Naive B cell (primary cell): ENCODE data around the gene SULF2. TPM values are rescaled to one million over a fixed set of nuclear protein-coding genes. Genes with fewer than 3 reads are reported as not detected.

Experiments used
- ATAC-seq, 2 donors: fragments of 150-1000 bp; cut with Tn5 transposase; 2 replicates each; pipeline ENCODE4 v1.10.0; 2021; ENCODE audit warnings: low read depth in 2 of 2, mild to moderate bottlenecking in 2 of 2, moderate library complexity in 2 of 2
- DNase-seq: peaks from one replicate; pipeline ENCODE4 v3.0.0; 2022
- H3K27ac Mint-ChIP-seq, 6 donors: one replicate each; pipeline ENCODE4 v1.8.0; 2020 to 2022; ENCODE audit warnings: mild to moderate bottlenecking in 6 of 6, mixed read lengths in 6 of 6, moderate library complexity in 5 of 6, inconsistent platforms in 2 of 6
- H3K27me3 Mint-ChIP-seq, 3 donors: one replicate each; pipeline ENCODE4 v1.8.0; 2021 to 2022; ENCODE audit warnings: mixed read lengths in 3 of 3, mild to moderate bottlenecking in 1 of 3
- H3K36me3 Mint-ChIP-seq, 2 donors: one replicate each; pipeline ENCODE4 v1.8.0; 2020 to 2022; ENCODE audit warnings: mixed read lengths in 2 of 2, inconsistent platforms in 1 of 2, mild to moderate bottlenecking in 1 of 2
- H3K4me1 Mint-ChIP-seq, 3 donors: one replicate each; pipeline ENCODE4 v1.8.0; 2020 to 2022; ENCODE audit warnings: mixed read lengths in 3 of 3, inconsistent platforms in 1 of 3, mild to moderate bottlenecking in 1 of 3, moderate library complexity in 1 of 3
- H3K4me3 Mint-ChIP-seq, 8 donors: one replicate each; pipeline ENCODE4 v1.8.0; 2020 to 2022; ENCODE audit warnings: mild to moderate bottlenecking in 8 of 8, mixed read lengths in 8 of 8, moderate library complexity in 8 of 8, inconsistent platforms in 2 of 8
- H3K9me3 Mint-ChIP-seq, 7 donors: one replicate each; pipeline ENCODE4 v1.8.0; 2020 to 2022; ENCODE audit warnings: mixed read lengths in 7 of 7, mild to moderate bottlenecking in 5 of 7, inconsistent platforms in 2 of 7, moderate library complexity in 1 of 7
- polyA plus RNA-seq, 6 donors: library from polyadenylated mRNA; unstranded; fragments of 300-500 nt; fragmentation: Illumina TruSeq; gene quantifications; one replicate each; pipeline ENCODE4 v1.2.3, GENCODE V29; 2021; ENCODE audit warnings: low read depth in 6 of 6

SULF2 gene
- polyA plus RNA-seq, 6 donors from 2014 or later = 1.2 to 3.2 (median 2.6) TPM; not detected in 1

- Mint-ChIP-seq H3K27ac (peak overlapping the region; percentile 97 to 99 (median 99)), H3K9me3 (no peaks in the 10 kb centered on the region), H3K4me1 (peaks cover 37 to 62% (median 55%) of the 10 kb centered on the region in 3 donors), H3K36me3 (no peaks in the 10 kb centered on the region), H3K27me3 (no peaks in the 10 kb centered on the region), H3K4me3 (peak overlapping the region; percentile 78 to 98 (median 92))
- no peak for ATAC-seq
- no peak for DNase-seq
Measured at GRCh38 chr20:47727909-47728361, 57.3 kb downstream of the SULF2 start.

GRCh38 chr20:47727170-47727880, 58.0 kb downstream of the SULF2 start:
- peak overlapping the region; percentile 78 to 98 (median 92) for H3K4me3 Mint-ChIP-seq
- ATAC-seq (peak; percentile 93 to 94), DNase-seq (peak; percentile 96)
- peak overlapping the region; percentile 97 to 99 (median 99) for H3K27ac Mint-ChIP-seq
- H3K36me3 Mint-ChIP-seq = no peaks in the 10 kb centered on the region
- H3K4me1 Mint-ChIP-seq = peaks cover 37 to 64% (median 57%) of the 10 kb centered on the region in 3 donors
- no peaks in the 10 kb centered on the region for H3K9me3 Mint-ChIP-seq
- H3K27me3 Mint-ChIP-seq = no peaks in the 10 kb centered on the region

- Mint-ChIP-seq H3K4me3 (peak overlapping the region in 5 of 8 donors; percentile 82 to 98 (median 91)), H3K9me3 (no peaks in the 10 kb centered on the region), H3K4me1 (peaks cover 37 to 64% (median 57%) of the 10 kb centered on the region in 3 donors), H3K27ac (peak overlapping the region; percentile 97 to 99 (median 99)), H3K36me3 (no peaks in the 10 kb centered on the region), H3K27me3 (no peaks in the 10 kb centered on the region)
- ATAC-seq = no peak
- DNase-seq = no peak
Measured at GRCh38 chr20:47726632-47727031, 58.6 kb downstream of the SULF2 start.

- DNase-seq = peak; percentile 84
- H3K4me3 Mint-ChIP-seq = peak overlapping the region in 5 of 8 donors; percentile 18 to 78 (median 55)
- no peaks in the 10 kb centered on the region for H3K9me3 Mint-ChIP-seq
- H3K36me3 Mint-ChIP-seq = no peaks in the 10 kb centered on the region
- H3K27me3 Mint-ChIP-seq = no peaks in the 10 kb centered on the region
- ATAC-seq = peak; percentile 2 to 4
- H3K4me1 Mint-ChIP-seq = peaks cover 37 to 62% (median 57%) of the 10 kb centered on the region in 3 donors
- peak overlapping the region; percentile 61 to 99 (median 98) for H3K27ac Mint-ChIP-seq
Measured at GRCh38 chr20:47725248-47725973, 59.9 kb downstream of the SULF2 start.

- no peaks in the 10 kb centered on the region for H3K9me3 Mint-ChIP-seq
- H3K27me3 Mint-ChIP-seq = no peaks in the 10 kb centered on the region
Measured at GRCh38 chr20:47724910-47725247, 60.4 kb downstream of the SULF2 start.

GRCh38 chr20:47724396-47724795, 60.9 kb downstream of the SULF2 start:
- H3K27ac Mint-ChIP-seq = peak overlapping the region in 1 of 6 donors; percentile 28
- H3K36me3 Mint-ChIP-seq = no peaks in the 10 kb centered on the region
- no peak for ATAC-seq

More at GRCh38 chr20:47724910-47725247, 60.4 kb downstream of the SULF2 start:
- Mint-ChIP-seq H3K27ac (peak overlapping the region in 2 of 6 donors; percentile 82 to 99), H3K4me3 (no peak overlapping the region), H3K4me1 (peaks cover 37 to 62% (median 54%) of the 10 kb centered on the region in 3 donors), H3K36me3 (no peaks in the 10 kb centered on the region)
- ATAC-seq = no peak
- no peak for DNase-seq

GRCh38 chr20:47723322-47723721, 62.0 kb downstream of the SULF2 start:
- H3K4me1 Mint-ChIP-seq = peaks cover 25 to 48% (median 39%) of the 10 kb centered on the region in 3 donors
- no peak for ATAC-seq
- DNase-seq = no peak
- H3K4me3 Mint-ChIP-seq = peak overlapping the region in 1 of 8 donors; percentile 61
- H3K27ac Mint-ChIP-seq = peak overlapping the region in 5 of 6 donors; percentile 33 to 67 (median 62)
- H3K9me3 Mint-ChIP-seq = no peaks in the 10 kb centered on the region
- no peaks in the 10 kb centered on the region for H3K36me3 Mint-ChIP-seq
- no peaks in the 10 kb centered on the region for H3K27me3 Mint-ChIP-seq

More at GRCh38 chr20:47724396-47724795, 60.9 kb downstream of the SULF2 start:
- DNase-seq = no peak
- no peaks in the 10 kb centered on the region for H3K9me3 Mint-ChIP-seq
- no peak overlapping the region for H3K4me3 Mint-ChIP-seq
- no peaks in the 10 kb centered on the region for H3K27me3 Mint-ChIP-seq
- H3K4me1 Mint-ChIP-seq = peaks cover 33 to 58% (median 49%) of the 10 kb centered on the region in 3 donors

GRCh38 chr20:47720636-47721427, 64.4 kb downstream of the SULF2 start:
- DNase-seq = no peak
- Mint-ChIP-seq H3K9me3 (no peaks in the 10 kb centered on the region), H3K27ac (peak overlapping the region in 1 of 6 donors; percentile 41), H3K4me3 (no peak overlapping the region), H3K27me3 (peaks cover 0 to under 1% (median 0%) of the 10 kb centered on the region in 3 donors), H3K4me1 (peaks cover 6 to 23% (median 15%) of the 10 kb centered on the region in 3 donors), H3K36me3 (no peaks in the 10 kb centered on the region)
- ATAC-seq = no peak

GRCh38 chr20:47719625-47720024, 65.7 kb downstream of the SULF2 start:
- H3K4me3 Mint-ChIP-seq = no peak overlapping the region
- ATAC-seq (no peak), DNase-seq (no peak)
- peaks cover under 1 to 13% (median 1%) of the 10 kb centered on the region in 3 donors for H3K27me3 Mint-ChIP-seq
- peaks cover 6 to 11% (median 7%) of the 10 kb centered on the region in 3 donors for H3K4me1 Mint-ChIP-seq
- no peaks in the 10 kb centered on the region for H3K9me3 Mint-ChIP-seq
- no peak overlapping the region for H3K27ac Mint-ChIP-seq
- no peaks in the 10 kb centered on the region for H3K36me3 Mint-ChIP-seq

GRCh38 chr20:47719211-47719610, 66.1 kb downstream of the SULF2 start:
- Mint-ChIP-seq H3K9me3 (no peaks in the 10 kb centered on the region), H3K4me3 (no peak overlapping the region), H3K27ac (no peak overlapping the region), H3K36me3 (no peaks in the 10 kb centered on the region), H3K4me1 (peaks cover 6 to 9% (median 7%) of the 10 kb centered on the region in 3 donors), H3K27me3 (peaks cover 5 to 17% (median 5%) of the 10 kb centered on the region in 3 donors)
- no peak for DNase-seq
- ATAC-seq = no peak

GRCh38 chr20:47718398-47718797, 66.9 kb downstream of the SULF2 start:
- Mint-ChIP-seq H3K27me3 (peaks cover 6 to 22% (median 7%) of the 10 kb centered on the region in 3 donors), H3K36me3 (no peaks in the 10 kb centered on the region), H3K27ac (no peak overlapping the region), H3K9me3 (no peaks in the 10 kb centered on the region), H3K4me1 (peaks cover 4 to 7% (median 7%) of the 10 kb centered on the region in 3 donors), H3K4me3 (no peak overlapping the region)
- no peak for ATAC-seq
- DNase-seq = no peak

- Mint-ChIP-seq H3K27ac (no peak overlapping the region), H3K4me1 (no peaks in the 10 kb centered on the region), H3K27me3 (peaks cover 6 to 24% (median 8%) of the 10 kb centered on the region in 3 donors), H3K9me3 (no peaks in the 10 kb centered on the region), H3K36me3 (no peaks in the 10 kb centered on the region), H3K4me3 (peak overlapping the region in 1 of 8 donors; percentile 63)
- ATAC-seq (no peak), DNase-seq (no peak)
Measured at GRCh38 chr20:47717421-47717820, 67.9 kb downstream of the SULF2 start.
